Stimulated activated CD8-positive, alpha-beta memory T cell treated with anti-CD3 and anti-CD28 coated beads, Interleukin-12 subunit alpha, Interleukin-12 subunit beta, amount 100 ng/mL, for 24 hours (primary cell): ENCODE data around the gene MAP4.
"Not testable (repeated sequence)": the region's sequence is repeated elsewhere in the genome, so short reads cannot be mapped to it uniquely, and the experiment has no call there.

Experiments
- DNase-seq: peaks from one replicate; pipeline ENCODE4 v3.0.0-alpha.2; 2020; ENCODE audit errors: extremely low read depth

The MAP4 gene

GRCh38 chr3:47846186-47846879 is 169.9 kb downstream of the MAP4 start:
- DNase-seq: no peak

- no peak for DNase-seq
Observed at GRCh38 chr3:47841786-47842349, 174.3 kb downstream of the MAP4 start.

GRCh38 chr3:47838503-47838902 is 177.7 kb downstream of the MAP4 start:
- no peak for DNase-seq

- DNase-seq: no peak
Observed at GRCh38 chr3:47836986-47837385, 179.2 kb downstream of the MAP4 start.

GRCh38 chr3:47829482-47829881 is 186.7 kb downstream of the MAP4 start:
- not testable (repeated sequence) for DNase-seq

GRCh38 chr3:47825590-47825989 is 190.6 kb downstream of the MAP4 start:
- DNase-seq: no peak

- peak; percentile 37 for DNase-seq
Observed at GRCh38 chr3:47824541-47825473, 191.4 kb downstream of the MAP4 start.

- DNase-seq: no peak
Observed at GRCh38 chr3:47817609-47818008, 198.6 kb downstream of the MAP4 start.

GRCh38 chr3:47813551-47814177 is 202.6 kb downstream of the MAP4 start:
- DNase-seq: no peak

- no peak for DNase-seq
Observed at GRCh38 chr3:47804577-47804976, 211.6 kb downstream of the MAP4 start.

- DNase-seq: no peak
Observed at GRCh38 chr3:47803480-47804025, 212.7 kb downstream of the MAP4 start.

GRCh38 chr3:47802734-47803479 is 213.3 kb downstream of the MAP4 start, which contains the start of gene DHX30:
Gene DHX30, plus strand, starts transcription at chr3:47803138. Its CDS starts 7,546 bp downstream, at chr3:47810684.
- DNase-seq: peak; percentile 67
